Gastrocnemius medialis (tissue), 4 donors: Measurements from ENCODE around the gene IMPG1. TPM values are rescaled to one million over a fixed set of nuclear protein-coding genes. Genes with fewer than 3 reads are reported as not detected.

ENCODE experiments used
- ATAC-seq, 2 donors: fragments of 150-250 bp; one replicate each; pipeline ENCODE4 v1.9.1; 2016
- DNase-seq, 2 donors: peaks; one replicate each; pipeline ENCODE4 v3.0.0-alpha.2; 2019
- H3K27ac ChIP-seq, 4 donors: fragments of 200-600 bp; sonication (generic); 1 replicate in 1 of 4; 2 replicates in 3 of 4; pipeline ENCODE4 v1.5.1; 2016 to 2018; ENCODE audit warnings: mild to moderate bottlenecking in 2 of 4, moderate library complexity in 1 of 4
- H3K27me3 ChIP-seq, 3 donors: fragments of 200-600 bp; sonication (generic) in 2 of 3; 1 replicate in 1 of 3; 2 replicates in 2 of 3; pipeline versions ENCODE4 v1.5.1 to v1.6.0; 2016 to 2019; ENCODE audit warnings: mild to moderate bottlenecking in 1 of 3, moderate library complexity in 1 of 3
- H3K36me3 ChIP-seq, 2 donors: fragments of 200-600 bp; sonication (generic) in 1 of 2; one replicate each; pipeline ENCODE4 v1.5.1; 2017 to 2018
- H3K4me1 ChIP-seq, 2 donors: fragments of 200-600 bp; sonication (generic) in 1 of 2; one replicate each; pipeline ENCODE4 v1.5.1; 2016 to 2017; ENCODE audit warnings: mild to moderate bottlenecking in 2 of 2
- H3K4me3 ChIP-seq, 4 donors: fragments of 200-600 bp; sonication (generic) in 3 of 4; 1 replicate in 1 of 4; 2 replicates in 3 of 4; pipeline ENCODE4 v1.5.1; 2016 to 2019; ENCODE audit warnings: mild to moderate bottlenecking in 2 of 4
- H3K9me3 ChIP-seq, 3 donors: fragments of 200-600 bp; sonication (generic) in 2 of 3; 1 replicate in 1 of 3; 2 replicates in 2 of 3; pipeline ENCODE4 v1.5.1; 2016 to 2019
- CTCF ChIP-seq, 5 experiments: fragments of 450-650 bp in 3 of 5; fragments of 200-600 bp in 2 of 5; sonication (generic) in 2 of 5; IDR thresholded peaks in 4 of 5; conservative IDR thresholded peaks in 1 of 5; 1 replicate in 4 of 5; 2 replicates in 1 of 5; pipeline ENCODE4 v1.5.1; 2016 to 2019; ENCODE audit warnings: antibody characterized with exemption in 5 of 5, mild to moderate bottlenecking in 3 of 5, moderate library complexity in 3 of 5
- POLR2A ChIP-seq, 2 donors: fragments of 450-650 bp; IDR thresholded peaks; one replicate each; pipeline ENCODE4 v1.6.1; 2017; ENCODE audit warnings: antibody characterized with exemption in 2 of 2, mild to moderate bottlenecking in 2 of 2, moderate library complexity in 2 of 2
- in situ Hi-C, 4 donors: fragments of 200-750 bp; cut with MboI; loops; one replicate each; pipeline versions ENCODE4 v1.15.0 to v1.8.0; 2017; ENCODE audit warnings: low sequenced_read_pairs in 4 of 4
- intact Hi-C: fragments of 100-400 bp; cut with DNase I; formaldehyde crosslinking; loops from one replicate; pipeline ENCODE4 v1.15.1; 2023; ENCODE audit warnings: low total_unique reads
- total RNA-seq, 4 donors: library from RNA; depleted of rRNA; stranded (reverse); fragments of >200 nt; gene quantifications; one replicate each; pipeline versions ENCODE4 v1.1.0 to v1.2.3, GENCODE V29; 2016

IMPG1 gene
- total RNA-seq, 4 donors from 2014 or later = not detected

GRCh38 chr6:75946146-75946831 lies 126.2 kb downstream of the IMPG1 start:
- TF ChIP-seq POLR2A (IDR thresholded peaks at IDR 0.05) = no peak
- Histone ChIP-seq H3K9me3 (no peaks in the 10 kb centered on the region), H3K4me1 (no peaks in the 10 kb centered on the region), H3K36me3 (no peaks in the 10 kb centered on the region), H3K27ac (no peak overlapping the region), H3K4me3 (no peak overlapping the region), H3K27me3 (no peaks in the 10 kb centered on the region)
- in situ Hi-C loops = loop anchor here in 3 of 4 donors (25.0 kb wide), 1 partner anchor 1516 kb away; the partner anchor contains the start of gene HTR1B (in 3 of the 3)
- DNase-seq = no peak
- intact Hi-C loops = no loop called here
- no peak for ATAC-seq

- no peak for TF ChIP-seq POLR2A (IDR thresholded peaks at IDR 0.05)
- no peak for TF ChIP-seq CTCF (IDR thresholded peaks at IDR 0.05 in 4 of 5, conservative IDR thresholded peaks at IDR 0.05 in 1 of 5)
- Histone ChIP-seq H3K4me1 (no peaks in the 10 kb centered on the region), H3K27ac (no peak overlapping the region), H3K4me3 (no peak overlapping the region), H3K9me3 (no peaks in the 10 kb centered on the region), H3K27me3 (no peaks in the 10 kb centered on the region), H3K36me3 (no peaks in the 10 kb centered on the region)
- ATAC-seq = no peak
- DNase-seq = no peak
- intact Hi-C loops (no loop called here), in situ Hi-C loops (loop anchor here in 3 of 4 donors (25.0 kb wide), 1 partner anchor 1519 kb away; the partner anchor contains the start of gene HTR1B (in 3 of the 3))
Measured at GRCh38 chr6:75943381-75943780, 129.1 kb downstream of the IMPG1 start.

GRCh38 chr6:75941509-75941908 lies 131.0 kb downstream of the IMPG1 start:
- no peak for TF ChIP-seq POLR2A (IDR thresholded peaks at IDR 0.05)
- no peak for TF ChIP-seq CTCF (IDR thresholded peaks at IDR 0.05 in 4 of 5, conservative IDR thresholded peaks at IDR 0.05 in 1 of 5)
- no peaks in the 10 kb centered on the region for H3K27me3 ChIP-seq
- ATAC-seq (no peak), DNase-seq (no peak)
- no peak overlapping the region for H3K4me3 ChIP-seq
- H3K4me1 ChIP-seq = no peaks in the 10 kb centered on the region
- no peak overlapping the region for H3K27ac ChIP-seq
- no peaks in the 10 kb centered on the region for H3K9me3 ChIP-seq
- in situ Hi-C loops = loop anchor here in 3 of 4 donors (25.0 kb wide), 1 partner anchor 1521 kb away; the partner anchor contains the start of gene HTR1B (in 3 of the 3)
- intact Hi-C loops = no loop called here
- no peaks in the 10 kb centered on the region for H3K36me3 ChIP-seq

DNA sequence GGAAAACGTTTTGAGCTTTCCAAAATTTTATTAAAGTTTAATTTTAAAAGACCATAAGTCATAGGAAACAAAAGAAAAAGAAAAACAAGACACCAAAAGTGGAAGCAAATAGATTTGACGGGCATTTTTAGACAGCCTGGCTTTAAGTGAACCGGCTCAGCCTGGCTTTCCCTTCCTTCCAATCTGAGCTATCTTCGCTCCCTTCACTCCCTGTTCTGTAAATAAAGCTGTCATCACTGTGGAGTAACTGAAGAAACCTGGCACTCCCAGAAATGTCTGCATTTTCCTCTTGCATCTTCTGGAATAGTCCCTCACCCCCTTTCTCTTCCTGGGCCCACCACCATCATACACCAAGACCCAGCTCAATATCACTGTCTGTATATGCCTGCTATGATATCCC lies 131.9 kb downstream of the IMPG1 start:
- Histone ChIP-seq H3K4me3 (no peak overlapping the region), H3K36me3 (no peaks in the 10 kb centered on the region), H3K9me3 (no peaks in the 10 kb centered on the region), H3K27me3 (no peaks in the 10 kb centered on the region), H3K4me1 (no peaks in the 10 kb centered on the region), H3K27ac (no peak overlapping the region)
- DNase-seq = no peak
- no peak for TF ChIP-seq POLR2A (IDR thresholded peaks at IDR 0.05)
- TF ChIP-seq CTCF (IDR thresholded peaks at IDR 0.05 in 4 of 5, conservative IDR thresholded peaks at IDR 0.05 in 1 of 5) = no peak
- in situ Hi-C loops (loop anchor here in 3 of 4 donors (25.0 kb wide), 1 partner anchor 1522 kb away; the partner anchor contains the start of gene HTR1B (in 3 of the 3)), intact Hi-C loops (no loop called here)
- ATAC-seq = no peak

- intact Hi-C loops = no loop called here
Measured at GRCh38 chr6:75937846-75938245, 134.6 kb downstream of the IMPG1 start.

More at GRCh38 chr6:75937846-75938245, 134.6 kb downstream of the IMPG1 start:
- Histone ChIP-seq H3K36me3 (no peaks in the 10 kb centered on the region), H3K4me3 (no peak overlapping the region), H3K9me3 (no peaks in the 10 kb centered on the region), H3K4me1 (peaks cover 0 to 5% of the 10 kb centered on the region in 2 donors), H3K27ac (no peak overlapping the region), H3K27me3 (no peaks in the 10 kb centered on the region)
- TF ChIP-seq CTCF (IDR thresholded peaks at IDR 0.05 in 4 of 5, conservative IDR thresholded peaks at IDR 0.05 in 1 of 5) (no peak), POLR2A (IDR thresholded peaks at IDR 0.05) (no peak)
- DNase-seq (no peak), ATAC-seq (no peak)
- in situ Hi-C loops = loop anchor here (10.0 to 25.0 kb wide), 2 partner anchors 1517 to 1524 kb away; partner anchors contain the start of gene HTR1B (in 3 of the 4)
